Panc1 (cell line): ENCODE measurements around the gene STK39.

Experiments used
- POLR2AphosphoS5 ChIP-seq: IDR thresholded peaks from 2 replicates; pipeline ENCODE4 v1.6.1; 2012; ENCODE audit warnings: mild to moderate bottlenecking, low read depth, low read length, moderate library complexity
- SIN3A ChIP-seq: IDR thresholded peaks from 2 replicates; pipeline ENCODE4 v1.6.1; 2012; ENCODE audit warnings: low read depth, mild to moderate bottlenecking, low read length, moderate library complexity, borderline replicate concordance; ENCODE audit not compliant: insufficient read depth
- TF ChIP-seq, protein P1 (sequence below): fragments of 450-650 bp; IDR thresholded peaks from 2 replicates; pipeline ENCODE4 v1.5.1; 2017; ENCODE audit warnings: mild to moderate bottlenecking

DNA sequence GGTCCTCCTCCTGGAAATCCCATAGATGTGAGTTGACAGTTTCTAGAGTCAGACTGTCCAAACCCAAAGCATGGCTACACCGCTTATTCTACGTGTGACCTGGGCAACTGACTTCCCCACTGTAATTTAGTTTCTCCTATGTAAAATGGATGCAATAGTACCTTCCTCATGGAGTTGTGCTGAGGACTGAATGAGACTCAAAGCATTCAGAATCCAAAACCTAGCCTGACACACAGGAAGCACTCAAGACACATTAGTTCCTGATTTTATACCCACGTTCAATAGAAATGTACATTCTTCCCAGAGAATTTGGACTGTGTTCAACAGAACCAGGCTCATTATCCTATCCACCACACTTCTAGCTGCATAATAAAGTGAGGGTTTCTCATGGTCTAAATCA is 88.8 kb downstream of the STK39 start:
- TF ChIP-seq, protein P1, sequence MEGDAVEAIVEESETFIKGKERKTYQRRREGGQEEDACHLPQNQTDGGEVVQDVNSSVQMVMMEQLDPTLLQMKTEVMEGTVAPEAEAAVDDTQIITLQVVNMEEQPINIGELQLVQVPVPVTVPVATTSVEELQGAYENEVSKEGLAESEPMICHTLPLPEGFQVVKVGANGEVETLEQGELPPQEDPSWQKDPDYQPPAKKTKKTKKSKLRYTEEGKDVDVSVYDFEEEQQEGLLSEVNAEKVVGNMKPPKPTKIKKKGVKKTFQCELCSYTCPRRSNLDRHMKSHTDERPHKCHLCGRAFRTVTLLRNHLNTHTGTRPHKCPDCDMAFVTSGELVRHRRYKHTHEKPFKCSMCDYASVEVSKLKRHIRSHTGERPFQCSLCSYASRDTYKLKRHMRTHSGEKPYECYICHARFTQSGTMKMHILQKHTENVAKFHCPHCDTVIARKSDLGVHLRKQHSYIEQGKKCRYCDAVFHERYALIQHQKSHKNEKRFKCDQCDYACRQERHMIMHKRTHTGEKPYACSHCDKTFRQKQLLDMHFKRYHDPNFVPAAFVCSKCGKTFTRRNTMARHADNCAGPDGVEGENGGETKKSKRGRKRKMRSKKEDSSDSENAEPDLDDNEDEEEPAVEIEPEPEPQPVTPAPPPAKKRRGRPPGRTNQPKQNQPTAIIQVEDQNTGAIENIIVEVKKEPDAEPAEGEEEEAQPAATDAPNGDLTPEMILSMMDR, result no peak
- TF ChIP-seq POLR2AphosphoS5 (no peak), SIN3A (no peak)
